SK-N-SH treated with all-trans-retinoic acid at 6 μM for 48 hours (cell line): ENCODE measurements around the gene RAB36.

Source experiments
- PATZ1 ChIP-seq: fragments of 250-450 bp; sonication (Bioruptor Pico); IDR thresholded peaks from 2 replicates; pipeline ENCODE4 v1.8.0; 2020; ENCODE audit warnings: mild to moderate bottlenecking, moderate library complexity, borderline replicate concordance
- POU6F1 ChIP-seq: fragments of 250-450 bp; sonication (Bioruptor Pico); IDR thresholded peaks from 2 replicates; pipeline ENCODE4 v1.8.0; 2021; ENCODE audit warnings: low read depth, mild to moderate bottlenecking, moderate library complexity, borderline replicate concordance
- RARB ChIP-seq: fragments of 250-450 bp; sonication (Bioruptor Pico); IDR thresholded peaks from 2 replicates; pipeline ENCODE4 v1.8.0; 2021; ENCODE audit warnings: mild to moderate bottlenecking, moderate library complexity
- TOX ChIP-seq: fragments of 250-450 bp; sonication (Bioruptor Pico); IDR thresholded peaks from 2 replicates; pipeline ENCODE4 v1.8.0; 2021; ENCODE audit warnings: mild to moderate bottlenecking, moderate library complexity, borderline replicate concordance
- TSHZ2 ChIP-seq: fragments of 250-450 bp; sonication (Bioruptor Pico); IDR thresholded peaks from 2 replicates; pipeline ENCODE4 v1.5.0; 2020; ENCODE audit warnings: mild to moderate bottlenecking, moderate library complexity
- TF ChIP-seq, protein P1 (sequence below): fragments of 250-450 bp; sonication (Bioruptor Pico); IDR thresholded peaks from 2 replicates; pipeline ENCODE4 v1.5.1; 2020; ENCODE audit warnings: low read depth, mild to moderate bottlenecking, moderate library complexity

DNA sequence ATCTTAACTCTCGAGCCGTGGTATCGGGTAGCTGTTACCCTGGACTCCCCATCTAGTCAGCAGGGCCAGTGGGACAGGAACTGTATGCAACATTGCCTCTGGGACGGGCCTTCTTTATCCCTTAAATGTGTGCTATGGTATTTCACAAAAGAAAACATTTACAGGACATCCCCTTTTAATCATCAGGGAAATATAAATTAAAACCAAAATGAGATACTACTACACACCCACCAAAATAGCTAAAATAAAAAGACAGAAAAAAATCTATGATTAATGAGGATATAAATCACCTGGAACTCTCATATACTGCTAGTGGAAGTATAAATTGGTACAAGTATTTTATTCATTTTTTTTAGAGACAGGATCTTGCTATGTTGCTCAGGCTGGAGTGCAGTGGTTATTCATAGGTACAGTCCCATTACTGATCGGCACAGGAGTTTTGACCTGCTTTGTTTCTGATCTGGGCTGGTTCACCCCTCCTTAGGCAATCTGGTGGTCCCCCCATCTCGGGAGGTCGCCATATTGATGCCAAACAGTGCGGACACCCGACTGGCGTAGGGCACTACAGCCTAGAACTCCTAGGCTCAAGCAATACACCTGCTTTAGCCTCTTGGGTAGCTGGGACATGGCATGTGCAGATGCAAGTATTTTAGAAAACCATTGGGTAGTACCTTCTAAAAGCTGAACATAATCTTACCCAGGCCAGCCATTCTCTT is 12.7 kb upstream of the RAB36 start:
- TF ChIP-seq TSHZ2 (CRISPR knock-in tag) (no peak), POU6F1 (CRISPR knock-in tag) (no peak), RARB (CRISPR knock-in tag) (no peak), PATZ1 (CRISPR knock-in tag) (no peak), TOX (no peak)
- TF ChIP-seq, protein P1, sequence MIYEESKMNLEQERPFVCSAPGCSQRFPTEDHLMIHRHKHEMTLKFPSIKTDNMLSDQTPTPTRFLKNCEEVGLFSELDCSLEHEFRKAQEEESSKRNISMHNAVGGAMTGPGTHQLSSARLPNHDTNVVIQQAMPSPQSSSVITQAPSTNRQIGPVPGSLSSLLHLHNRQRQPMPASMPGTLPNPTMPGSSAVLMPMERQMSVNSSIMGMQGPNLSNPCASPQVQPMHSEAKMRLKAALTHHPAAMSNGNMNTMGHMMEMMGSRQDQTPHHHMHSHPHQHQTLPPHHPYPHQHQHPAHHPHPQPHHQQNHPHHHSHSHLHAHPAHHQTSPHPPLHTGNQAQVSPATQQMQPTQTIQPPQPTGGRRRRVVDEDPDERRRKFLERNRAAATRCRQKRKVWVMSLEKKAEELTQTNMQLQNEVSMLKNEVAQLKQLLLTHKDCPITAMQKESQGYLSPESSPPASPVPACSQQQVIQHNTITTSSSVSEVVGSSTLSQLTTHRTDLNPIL (CRISPR knock-in tag), result no peak
